Psoas muscle (tissue), 8 donors: Measurements from ENCODE around the gene UPF1. TPM values are rescaled to one million over a fixed set of nuclear protein-coding genes. Genes with fewer than 3 reads are reported as not detected.
A peak's percentile ranks its signal among the peaks of the same experiment; 100 is the strongest.

Source experiments
- ATAC-seq, 4 donors: fragments of 200-7000 bp; cut with Tn5 transposase; one replicate each; pipeline ENCODE4 v1.9.1; 2020; ENCODE audit warnings: moderate library complexity in 3 of 4, mild to moderate bottlenecking in 2 of 4
- DNase-seq, 2 donors: peaks; one replicate each; pipeline ENCODE4 v3.0.0-alpha.2; 2020
- H3K27ac ChIP-seq: fragments of 200-600 bp; one replicate; pipeline ENCODE4 v1.8.0; 2022
- H3K27me3 ChIP-seq, 3 donors: fragments of 200-600 bp in 1 of 3; one replicate each; pipeline versions ENCODE4 v1.6.1 to v1.8.0; 2013 to 2022; ENCODE audit warnings: low read length in 2 of 3, mild to moderate bottlenecking in 2 of 3, moderate library complexity in 1 of 3; ENCODE audit not compliant: insufficient read depth in 3 of 3
- H3K36me3 ChIP-seq, 2 donors: fragments of 200-600 bp in 1 of 2; one replicate each; pipeline versions ENCODE4 v1.6.1 to v1.8.0; 2013 to 2022; ENCODE audit warnings: low read depth in 1 of 2, mild to moderate bottlenecking in 1 of 2, moderate library complexity in 1 of 2; ENCODE audit not compliant: insufficient read depth in 1 of 2
- H3K4me1 ChIP-seq: fragments of 200-600 bp; one replicate; pipeline ENCODE4 v1.8.0; 2022
- H3K4me3 ChIP-seq: fragments of 200-600 bp; one replicate; pipeline ENCODE4 v1.8.0; 2022; ENCODE audit warnings: mild to moderate bottlenecking
- H3K9me3 ChIP-seq: fragments of 200-600 bp; one replicate; pipeline ENCODE4 v1.8.0; 2022
- CTCF ChIP-seq: fragments of 200-600 bp; IDR thresholded peaks from one replicate; pipeline ENCODE4 v1.8.0; 2022; ENCODE audit warnings: antibody characterized with exemption
- WGBS, 3 donors: extraction: QIAGEN DNeasy Blood & Tissue Kit; methylation state at CpG; one replicate each; pipeline versions ENCODE4 v1.1.6 to v1.1.7; 2013; 5-methylcytosine and 5-hydroxymethylcytosine counted together
- intact Hi-C, 2 donors: fragments of 100-400 bp; cut with DNase I; formaldehyde crosslinking; loops; one replicate each; pipeline versions ENCODE4 v1.11.0 to v1.14.2; 2022
- polyA plus RNA-seq, 3 donors: library from polyadenylated mRNA; stranded (reverse); fragments of 200-250 nt; gene quantifications; one replicate each; pipeline ENCODE4 v1.2.3, GENCODE V29; 2013
- total RNA-seq, 4 donors: library from RNA; stranded (reverse); fragmentation: NEBNext Ultra II Directional in 2 of 4; extraction: Animal tissue kit (Norgen Biotek cat#: 25700) in 2 of 4; gene quantifications; one replicate each; pipeline versions ENCODE4 v1.2.1 to v1.2.4, GENCODE V29; 2021 to 2023
- donor health status: healthy with polysubstance abuse.
- donor health status: DM: no; HTN: no; CAD: no; lungs with moderate emphysema.
- donor health status: Bipolar disorder and iron deficiency.
- donor health status: healthy.
- donor health status: DM: yes; HTN: yes; CAD: no.
- donor health status: DM: no; HTN: no; CAD: no.
- donor health status: DM: no; HTN: no; CAD: no.
- donor health status: DM: yes; HTN: yes; CAD: no.

The UPF1 gene
- total and polyA plus RNA-seq, 7 donors, result 15.6 to 45.0 (median 34.6) TPM

- no peaks in the 10 kb centered on the region for H3K9me3 ChIP-seq
- no peak overlapping the region for H3K27ac ChIP-seq
- H3K36me3 ChIP-seq, result peaks cover 4 to 27% of the 10 kb centered on the region in 2 donors
- DNase-seq, result no peak
- peak overlapping the region; percentile 97 for H3K4me3 ChIP-seq
- peaks cover 42% of the 10 kb centered on the region for H3K4me1 ChIP-seq
- intact Hi-C loops, result loop anchor here in 1 of 2 donors (10.0 kb wide), 1 partner anchor 149 kb away; the partner anchor contains the start of gene CRTC1
- TF ChIP-seq CTCF, result no peak
- no peak for ATAC-seq
- 21 to 38% (median 29%) methylated on average over 18 of the region's 18 CpGs for WGBS, 3 donors
- H3K27me3 ChIP-seq, result no peaks in the 10 kb centered on the region
Observed at GRCh38 chr19:18833849-18834643, 2.3 kb downstream of the UPF1 start.

GRCh38 chr19:18834644-18834984 is 2.9 kb downstream of the UPF1 start:
- DNase-seq (no peak), ATAC-seq (no peak)
- peaks cover 48% of the 10 kb centered on the region for H3K4me1 ChIP-seq
- peak overlapping the region; percentile 97 for H3K4me3 ChIP-seq
- H3K27me3 ChIP-seq, result no peaks in the 10 kb centered on the region
- H3K36me3 ChIP-seq, result peaks cover 4 to 27% of the 10 kb centered on the region in 2 donors
- intact Hi-C loops, result loop anchor here in 1 of 2 donors (10.0 kb wide), 1 partner anchor 150 kb away; the partner anchor contains the start of gene CRTC1
- WGBS, 3 donors, result 68 to 75% (median 73%) methylated on average over 4 of the region's 4 CpGs
- no peak overlapping the region for H3K27ac ChIP-seq
- H3K9me3 ChIP-seq, result no peaks in the 10 kb centered on the region
- no peak for TF ChIP-seq CTCF

GRCh38 chr19:18839465-18840287 is 7.9 kb downstream of the UPF1 start:
- Histone ChIP-seq H3K4me3 (no peak overlapping the region), H3K36me3 (peaks cover 0 to 16% of the 10 kb centered on the region in 2 donors), H3K9me3 (no peaks in the 10 kb centered on the region), H3K27ac (no peak overlapping the region), H3K4me1 (peaks cover 67% of the 10 kb centered on the region), H3K27me3 (no peaks in the 10 kb centered on the region)
- DNase-seq (no peak), ATAC-seq (peak; percentile 12 to 22 (median 20))
- no peak for TF ChIP-seq CTCF
- 69 to 81% (median 71%) methylated on average over 15 of the region's 15 CpGs for WGBS, 3 donors
- intact Hi-C loops, result loop anchor here (10.0 kb wide), 2 partner anchors 155 to 385 kb away; partner anchors contain the start of gene CRTC1 (in 2 of the 2)

GRCh38 chr19:18840288-18841267 is 8.8 kb downstream of the UPF1 start:
- no peaks in the 10 kb centered on the region for H3K27me3 ChIP-seq
- intact Hi-C loops, result loop anchor here in 1 of 2 donors (10.0 kb wide), 2 partner anchors 156 to 386 kb away; partner anchors contain the start of gene CRTC1
- no peaks in the 10 kb centered on the region for H3K9me3 ChIP-seq
- peaks cover 63% of the 10 kb centered on the region for H3K4me1 ChIP-seq
- DNase-seq, result no peak
- 63 to 75% (median 64%) methylated on average over 26 of the region's 26 CpGs for WGBS, 3 donors
- peak in 1 of 4 donors; percentile 17 for ATAC-seq
- H3K4me3 ChIP-seq, result no peak overlapping the region
- H3K36me3 ChIP-seq, result peaks cover 0 to 9% of the 10 kb centered on the region in 2 donors
- no peak overlapping the region for H3K27ac ChIP-seq
- TF ChIP-seq CTCF, result no peak
